NCI-H128 (cell line): ENCODE data around the gene BPIFB3.
"Not testable (repeated sequence)": the region's sequence is repeated elsewhere in the genome, so short reads cannot be mapped to it uniquely, and the experiment has no call there.

Experiments
- DNase-seq: peaks from one replicate; lab custom pipeline; 2025; ENCODE audit not compliant: unreplicated experiment; lab: John Stamatoyannopoulos, UW

Gene BPIFB3

GRCh38 chr20:33083544-33084340, 30.0 kb downstream of the BPIFB3 start:
- no peak for DNase-seq

GRCh38 chr20:33084722-33085121, 31.0 kb downstream of the BPIFB3 start:
- no peak for DNase-seq

- DNase-seq, result no peak
These were observed 32.5 kb downstream of the BPIFB3 start for GRCh38 chr20:33086052-33086722.

- no peak for DNase-seq
These were observed 37.4 kb downstream of the BPIFB3 start for GRCh38 chr20:33091147-33091546.

GRCh38 chr20:33091693-33092092, 38.0 kb downstream of the BPIFB3 start:
- no peak for DNase-seq

GRCh38 chr20:33092361-33092760, 38.7 kb downstream of the BPIFB3 start:
- no peak for DNase-seq

GRCh38 chr20:33093074-33093473, 39.4 kb downstream of the BPIFB3 start:
- no peak for DNase-seq

GRCh38 chr20:33093582-33093981, 39.9 kb downstream of the BPIFB3 start:
- DNase-seq, result no peak

GRCh38 chr20:33095249-33095648, 41.5 kb downstream of the BPIFB3 start:
- DNase-seq, result no peak

- not testable (repeated sequence) for DNase-seq
These were observed 42.3 kb downstream of the BPIFB3 start for GRCh38 chr20:33095902-33096584.

- no peak for DNase-seq
These were observed 43.3 kb downstream of the BPIFB3 start for GRCh38 chr20:33097001-33097400.

- no peak for DNase-seq
These were observed 46.3 kb downstream of the BPIFB3 start for GRCh38 chr20:33099843-33100538.

GRCh38 chr20:33103556-33103955, 49.9 kb downstream of the BPIFB3 start:
- DNase-seq, result no peak

- DNase-seq, result no peak
These were observed 50.6 kb downstream of the BPIFB3 start for GRCh38 chr20:33104336-33104735.

GRCh38 chr20:33105316-33105924, 51.7 kb downstream of the BPIFB3 start:
- no peak for DNase-seq

GRCh38 chr20:33106058-33106620, 52.4 kb downstream of the BPIFB3 start:
- not testable (repeated sequence) for DNase-seq

GRCh38 chr20:33108661-33109060, 55.0 kb downstream of the BPIFB3 start:
- DNase-seq, result no peak

GRCh38 chr20:33110147-33110825, 56.6 kb downstream of the BPIFB3 start:
- no peak for DNase-seq

- no peak for DNase-seq
These were observed 57.6 kb downstream of the BPIFB3 start for GRCh38 chr20:33111306-33111705.
